GM12878 (cell line): ENCODE data around the gene ZBED1. TPM values are rescaled to one million over a fixed set of nuclear protein-coding genes. Genes with fewer than 3 reads are reported as not detected.

Experiments
- ATAC-seq: fragments of 200-7000 bp; cut with Tn5 transposase; 3 replicates; pipeline ENCODE4 v1.9.1; 2020; ENCODE audit warnings: mild to moderate bottlenecking, moderate library complexity
- BruUV-seq: library from RNA; stranded (reverse); fragments of 400-500 nt; replicated peaks from 2 replicates; lab custom pipeline; 2021; lab: Mats Ljungman, UMichigan
- CTCF ChIA-PET: fragments of 300-600 bp; sonication (Branson Sonifier 250); formaldehyde crosslinking; extraction: SDS; loops from one replicate; lab custom pipeline; 2021; ENCODE audit warnings: inconsistent platforms; lab: Yijun Ruan, JAX
- POLR2A ChIA-PET: fragments of 350-600 bp; formaldehyde crosslinking; extraction: SDS; loops from one replicate; lab custom pipeline; 2021; ENCODE audit warnings: inconsistent platforms; lab: Charles Lee
- RAD21 ChIA-PET: fragments of 300-600 bp; sonication (Branson Sonifier 250); formaldehyde crosslinking; loops from one replicate; lab custom pipeline; 2023; ENCODE audit warnings: antibody characterized with exemption; ENCODE audit not compliant: unreplicated experiment; lab: Charles Lee
- SMC1A ChIA-PET: fragments of 300-600 bp; sonication (Branson Sonifier 250); formaldehyde crosslinking; loops from one replicate; lab custom pipeline; 2023; ENCODE audit not compliant: unreplicated experiment, uncharacterized antibody; lab: Charles Lee
- DNase-seq: peaks from one replicate; pipeline ENCODE4 v3.0.0-alpha.2; 2011; ENCODE audit warnings: low read depth, low spot score
- FAIRE-seq: peaks from 3 replicates; lab custom pipeline; 2011; peaks lifted over from hg19 to GRCh38; lab: Jason Lieb, UNC
- H2AFZ ChIP-seq: 2 replicates; pipeline ENCODE4 v1.6.0; 2011; ENCODE audit warnings: low read depth, low read length, control low read depth; ENCODE audit not compliant: control insufficient read depth
- H3K27ac ChIP-seq: 2 replicates; pipeline ENCODE4 v1.5.1; 2011; ENCODE audit warnings: control low read depth; ENCODE audit not compliant: control insufficient read depth, insufficient read depth
- H3K27me3 ChIP-seq, 2 experiments: replicated peaks in 1 of 2; 2 replicates each; pipeline versions ENCODE4 v1.6.0 to v1.6.1; 2011; ENCODE audit warnings: low read length in 1 of 2; ENCODE audit not compliant: control insufficient read depth in 2 of 2, insufficient read depth in 2 of 2
- H3K36me3 ChIP-seq, 2 experiments: 2 replicates each; pipeline ENCODE4 v1.5.1; 2011; ENCODE audit warnings: low read length in 1 of 2; ENCODE audit not compliant: control insufficient read depth in 2 of 2, insufficient read depth in 2 of 2
- H3K4me1 ChIP-seq: 2 replicates; pipeline ENCODE4 v1.6.1; 2011; ENCODE audit warnings: mild to moderate bottlenecking, low read length, moderate library complexity, mixed read lengths; ENCODE audit not compliant: control insufficient read depth, insufficient read depth
- H3K4me2 ChIP-seq: 2 replicates; pipeline ENCODE4 v1.6.0; 2011; ENCODE audit warnings: control low read depth; ENCODE audit not compliant: control insufficient read depth, insufficient read depth
- H3K4me3 ChIP-seq: fragments of 200-600 bp; sonication (generic); 2 replicates; pipeline ENCODE4 v1.5.1; 2016
- H3K79me2 ChIP-seq: 2 replicates; pipeline ENCODE4 v1.6.0; 2011; ENCODE audit warnings: low read length; ENCODE audit not compliant: control insufficient read depth, insufficient read depth
- H3K9ac ChIP-seq: 2 replicates; pipeline ENCODE4 v1.8.0; 2011; ENCODE audit warnings: low read length, control low read depth, mixed read lengths; ENCODE audit not compliant: control insufficient read depth, insufficient read depth
- H3K9me3 ChIP-seq: replicated peaks from 3 replicates; pipeline ENCODE4 v1.5.1; 2011; ENCODE audit warnings: mild to moderate bottlenecking, low read length; ENCODE audit not compliant: control insufficient read depth, insufficient read depth
- H4K20me1 ChIP-seq: 2 replicates; pipeline ENCODE4 v1.6.0; 2011; ENCODE audit not compliant: control insufficient read depth, insufficient read depth
- JUNB ChIP-seq: IDR thresholded peaks from 2 replicates; pipeline ENCODE4 v1.6.1; 2016; ENCODE audit warnings: antibody characterized with exemption, mild to moderate bottlenecking
- WGBS: methylation state at CpG from one replicate; pipeline ENCODE4 v1.1.6; 2016; ENCODE audit warnings: low lambda C conversion rate; ENCODE audit not compliant: insufficient replicate concordance, insufficient coverage; ENCODE audit errors: missing lambda C conversion rate; 5-methylcytosine and 5-hydroxymethylcytosine counted together
- in situ Hi-C: fragments of 300-500 bp; cut with MboI; formaldehyde crosslinking; loops from 9 replicates; pipeline ENCODE4 v1.14.3; 2018; ENCODE audit warnings: mixed read lengths
- intact Hi-C: fragments of 100-400 bp; cut with micrococcal nuclease; formaldehyde crosslinking; loops from one replicate; pipeline ENCODE4 v1.14.2; 2022; ENCODE audit not compliant: unreplicated experiment
- polyA plus RNA-seq, 11 experiments: library from polyadenylated mRNA; depleted of rRNA in 4 of 11; unstranded in 6 of 11; stranded (reverse) in 5 of 11; fragments of >200 nt; fragmentation: Nextera tagmentation in 4 of 11; fragmentation: Illumina TruSeq in 1 of 11; extraction: Ambion mirVana in 4 of 11; extraction: Trizol in 1 of 11; gene quantifications; 1 replicate in 1 of 11; 2 replicates in 10 of 11; pipeline versions ENCODE4 v1.2.1 to v1.2.3, GENCODE V29; 2011 to 2016; ENCODE audit warnings: inconsistent platforms in 2 of 11, missing spikeins in 2 of 11, low read depth in 1 of 11
- total RNA-seq, 4 experiments: library from RNA; depleted of rRNA in 3 of 4; stranded (reverse); fragments of >200 nt in 3 of 4; fragmentation: Illumina TruSeq in 1 of 4; extraction: Trizol in 1 of 4; gene quantifications; 2 replicates each; pipeline versions ENCODE4 v1.2.1 to v1.2.3, GENCODE V29; 2013 to 2021
- TF ChIP-seq, protein P1 (sequence below): fragments of 450-650 bp; IDR thresholded peaks from 2 replicates; pipeline ENCODE4 v1.6.1; 2017; ENCODE audit warnings: mild to moderate bottlenecking, low read depth, inconsistent platforms; ENCODE audit not compliant: poor library complexity, severe bottlenecking
- TF ChIP-seq, protein P2 (sequence below): fragments of 450-650 bp; formaldehyde crosslinking; IDR thresholded peaks from 2 replicates; pipeline ENCODE4 v1.5.0; 2022; ENCODE audit warnings: mild to moderate bottlenecking, missing genetic modification characterization

ZBED1 gene
- total and polyA plus RNA-seq, 10 of the 15 experiments (the other 5 are each of a cell fraction or from before 2014, with no cell fraction given): 1.9 to 75.5 (median 40.5) TPM

DNA sequence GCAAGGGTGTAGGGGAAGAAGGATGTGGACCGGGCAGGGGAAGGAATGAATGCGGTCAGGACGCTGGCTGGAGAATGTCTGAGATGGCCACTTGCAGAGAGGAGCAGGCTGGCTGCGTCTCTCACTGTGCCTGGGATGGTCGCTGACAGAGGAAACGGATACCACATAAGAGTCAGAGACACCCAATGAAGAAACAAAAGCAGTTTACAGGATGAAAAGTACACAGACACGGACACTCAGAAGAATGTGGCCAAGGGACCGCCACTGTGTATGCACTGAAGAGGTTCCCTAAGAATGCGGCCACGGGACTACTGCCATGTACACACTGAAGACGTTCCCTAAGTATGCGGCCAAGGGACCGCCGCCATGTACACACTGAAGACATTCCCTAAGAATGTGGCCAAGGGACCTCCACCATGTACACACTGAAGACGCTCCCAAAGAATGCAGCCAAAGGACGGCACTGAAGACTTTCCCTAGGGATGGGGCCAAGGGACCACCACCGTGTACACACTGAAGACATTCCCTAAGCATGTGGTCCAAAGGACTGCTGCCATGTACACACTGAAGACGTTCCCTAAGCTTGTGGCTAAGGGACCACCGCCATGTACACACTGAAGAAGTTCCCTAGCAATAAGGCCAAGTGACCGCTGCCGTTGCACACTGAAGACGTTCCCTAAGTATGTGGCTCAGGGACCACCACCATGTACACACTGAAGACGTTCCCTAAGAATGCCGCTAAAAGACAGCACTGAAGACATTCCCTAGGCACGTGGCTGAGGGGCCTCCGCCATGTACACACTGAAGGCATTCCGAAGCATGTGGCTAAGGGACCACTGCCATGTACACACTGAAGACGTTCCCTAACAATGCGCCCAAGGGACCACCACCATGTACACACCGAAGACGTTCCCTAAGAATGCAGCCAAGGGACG lies 32.2 kb downstream of the ZBED1 start:
- DNase-seq (no peak), ATAC-seq (no peak), FAIRE-seq (no peak)
- Histone ChIP-seq H3K9me3 (no peaks in the 10 kb centered on the region; the same call in 2 of the 3 replicates), H3K27me3 (no peaks in the 10 kb centered on the region), H3K36me3 (no peaks in the 10 kb centered on the region; a peak in 1 of 4 replicates), H3K4me1 (no peaks in the 10 kb centered on the region), H2AFZ (no peak overlapping the region), H3K4me3 (no peak overlapping the region), H3K27ac (no peak overlapping the region), H3K79me2 (no peaks in the 10 kb centered on the region), H4K20me1 (no peaks in the 10 kb centered on the region), H3K9ac (no peak overlapping the region), H3K4me2 (no peak overlapping the region)
- no TSS peak for BruUV-seq
- POLR2A ChIA-PET: no interaction called here
- RAD21 ChIA-PET: no interaction called here
- CTCF ChIA-PET: no interaction called here
- intact Hi-C loops: no loop called here
- SMC1A ChIA-PET: no interaction called here
- TF ChIP-seq JUNB: peak; percentile 39; the same call in 1 of the 2 replicates
- TF ChIP-seq, protein P1, sequence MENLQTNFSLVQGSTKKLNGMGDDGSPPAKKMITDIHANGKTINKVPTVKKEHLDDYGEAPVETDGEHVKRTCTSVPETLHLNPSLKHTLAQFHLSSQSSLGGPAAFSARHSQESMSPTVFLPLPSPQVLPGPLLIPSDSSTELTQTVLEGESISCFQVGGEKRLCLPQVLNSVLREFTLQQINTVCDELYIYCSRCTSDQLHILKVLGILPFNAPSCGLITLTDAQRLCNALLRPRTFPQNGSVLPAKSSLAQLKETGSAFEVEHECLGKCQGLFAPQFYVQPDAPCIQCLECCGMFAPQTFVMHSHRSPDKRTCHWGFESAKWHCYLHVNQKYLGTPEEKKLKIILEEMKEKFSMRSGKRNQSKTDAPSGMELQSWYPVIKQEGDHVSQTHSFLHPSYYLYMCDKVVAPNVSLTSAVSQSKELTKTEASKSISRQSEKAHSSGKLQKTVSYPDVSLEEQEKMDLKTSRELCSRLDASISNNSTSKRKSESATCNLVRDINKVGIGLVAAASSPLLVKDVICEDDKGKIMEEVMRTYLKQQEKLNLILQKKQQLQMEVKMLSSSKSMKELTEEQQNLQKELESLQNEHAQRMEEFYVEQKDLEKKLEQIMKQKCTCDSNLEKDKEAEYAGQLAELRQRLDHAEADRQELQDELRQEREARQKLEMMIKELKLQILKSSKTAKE: no peak
- TF ChIP-seq, protein P2, sequence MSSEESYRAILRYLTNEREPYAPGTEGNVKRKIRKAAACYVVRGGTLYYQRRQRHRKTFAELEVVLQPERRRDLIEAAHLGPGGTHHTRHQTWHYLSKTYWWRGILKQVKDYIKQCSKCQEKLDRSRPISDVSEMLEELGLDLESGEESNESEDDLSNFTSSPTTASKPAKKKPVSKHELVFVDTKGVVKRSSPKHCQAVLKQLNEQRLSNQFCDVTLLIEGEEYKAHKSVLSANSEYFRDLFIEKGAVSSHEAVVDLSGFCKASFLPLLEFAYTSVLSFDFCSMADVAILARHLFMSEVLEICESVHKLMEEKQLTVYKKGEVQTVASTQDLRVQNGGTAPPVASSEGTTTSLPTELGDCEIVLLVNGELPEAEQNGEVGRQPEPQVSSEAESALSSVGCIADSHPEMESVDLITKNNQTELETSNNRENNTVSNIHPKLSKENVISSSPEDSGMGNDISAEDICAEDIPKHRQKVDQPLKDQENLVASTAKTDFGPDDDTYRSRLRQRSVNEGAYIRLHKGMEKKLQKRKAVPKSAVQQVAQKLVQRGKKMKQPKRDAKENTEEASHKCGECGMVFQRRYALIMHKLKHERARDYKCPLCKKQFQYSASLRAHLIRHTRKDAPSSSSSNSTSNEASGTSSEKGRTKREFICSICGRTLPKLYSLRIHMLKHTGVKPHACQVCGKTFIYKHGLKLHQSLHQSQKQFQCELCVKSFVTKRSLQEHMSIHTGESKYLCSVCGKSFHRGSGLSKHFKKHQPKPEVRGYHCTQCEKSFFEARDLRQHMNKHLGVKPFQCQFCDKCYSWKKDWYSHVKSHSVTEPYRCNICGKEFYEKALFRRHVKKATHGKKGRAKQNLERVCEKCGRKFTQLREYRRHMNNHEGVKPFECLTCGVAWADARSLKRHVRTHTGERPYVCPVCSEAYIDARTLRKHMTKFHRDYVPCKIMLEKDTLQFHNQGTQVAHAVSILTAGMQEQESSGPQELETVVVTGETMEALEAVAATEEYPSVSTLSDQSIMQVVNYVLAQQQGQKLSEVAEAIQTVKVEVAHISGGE (CRISPR knock-in tag): no peak
- 96% methylated on average over 32 of the region's 32 CpGs for WGBS
- in situ Hi-C loops: no loop called here
